GM18520 (cell line): ENCODE results near the gene PIGV.

ENCODE experiments used
- ATAC-seq: cut with Tn5 transposase; IDR thresholded peaks from one replicate; pipeline ENCODE4 v1.9.1; 2021; ENCODE audit not compliant: unreplicated experiment

PIGV gene

GRCh38 chr1:26772687-26773086, 15.1 kb upstream of the PIGV start:
- ATAC-seq: no peak

GRCh38 chr1:26774462-26774861, 13.3 kb upstream of the PIGV start:
- ATAC-seq: no peak

- no peak for ATAC-seq
Observed at GRCh38 chr1:26775666-26776065, 12.1 kb upstream of the PIGV start.

- no peak for ATAC-seq
Observed at GRCh38 chr1:26779098-26779668, 8.6 kb upstream of the PIGV start.

GRCh38 chr1:26780344-26780957, 7.3 kb upstream of the PIGV start:
- no peak for ATAC-seq

GRCh38 chr1:26781206-26781825, 6.4 kb upstream of the PIGV start:
- no peak for ATAC-seq

- no peak for ATAC-seq
Observed at GRCh38 chr1:26782521-26783212, 5.1 kb upstream of the PIGV start.

- ATAC-seq: no peak
Observed at GRCh38 chr1:26783646-26784022, 4.1 kb upstream of the PIGV start.

GRCh38 chr1:26784023-26784871, 3.5 kb upstream of the PIGV start:
- no peak for ATAC-seq

GRCh38 chr1:26784886-26785285, 2.9 kb upstream of the PIGV start:
- ATAC-seq: no peak

GRCh38 chr1:26785611-26786436, 1.9 kb upstream of the PIGV start:
- ATAC-seq: no peak

GRCh38 chr1:26786437-26787380, 1.0 kb upstream of the PIGV start:
- no peak for ATAC-seq

GRCh38 chr1:26787381-26787705, 407 bp upstream of the PIGV start:
- ATAC-seq: peak; percentile 35

- no peak for ATAC-seq
Observed at GRCh38 chr1:26788515-26788785, 700 bp downstream of the PIGV start.

GRCh38 chr1:26788836-26789611, 1.3 kb downstream of the PIGV start:
- no peak for ATAC-seq

GRCh38 chr1:26789612-26789865, 1.8 kb downstream of the PIGV start:
- no peak for ATAC-seq

GRCh38 chr1:26789931-26790330, 2.2 kb downstream of the PIGV start:
- ATAC-seq: no peak

GRCh38 chr1:26790551-26790953, 2.8 kb downstream of the PIGV start:
- ATAC-seq: no peak

GRCh38 chr1:26791148-26791547, 3.4 kb downstream of the PIGV start:
- ATAC-seq: no peak
